ENCODE results near the gene TTC38.
A peak's percentile ranks its signal among the peaks of the same experiment; 100 is the strongest.

TTC38 gene

DNA sequence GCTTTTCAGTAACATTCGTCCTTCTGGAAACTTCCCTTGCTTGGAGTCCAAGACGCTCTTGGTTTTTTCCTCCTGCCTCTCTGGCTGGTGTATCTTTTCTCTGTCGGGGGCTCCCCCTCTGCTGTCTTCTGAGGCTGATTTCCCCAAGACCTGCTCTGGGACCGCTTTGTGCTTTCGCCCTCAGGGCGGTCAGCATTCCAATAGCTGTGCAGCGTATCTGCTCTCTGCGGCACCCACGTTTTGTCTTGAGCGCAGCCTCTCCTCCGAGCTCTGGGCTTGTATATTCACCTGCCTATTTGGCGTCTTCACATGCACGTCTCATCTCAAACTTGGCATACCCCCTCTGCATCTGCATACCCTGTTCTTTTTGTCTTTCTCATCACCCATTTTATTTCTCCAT lies 31.3 kb downstream of the TTC38 start:
- TF ChIP-seq, protein P1, sequence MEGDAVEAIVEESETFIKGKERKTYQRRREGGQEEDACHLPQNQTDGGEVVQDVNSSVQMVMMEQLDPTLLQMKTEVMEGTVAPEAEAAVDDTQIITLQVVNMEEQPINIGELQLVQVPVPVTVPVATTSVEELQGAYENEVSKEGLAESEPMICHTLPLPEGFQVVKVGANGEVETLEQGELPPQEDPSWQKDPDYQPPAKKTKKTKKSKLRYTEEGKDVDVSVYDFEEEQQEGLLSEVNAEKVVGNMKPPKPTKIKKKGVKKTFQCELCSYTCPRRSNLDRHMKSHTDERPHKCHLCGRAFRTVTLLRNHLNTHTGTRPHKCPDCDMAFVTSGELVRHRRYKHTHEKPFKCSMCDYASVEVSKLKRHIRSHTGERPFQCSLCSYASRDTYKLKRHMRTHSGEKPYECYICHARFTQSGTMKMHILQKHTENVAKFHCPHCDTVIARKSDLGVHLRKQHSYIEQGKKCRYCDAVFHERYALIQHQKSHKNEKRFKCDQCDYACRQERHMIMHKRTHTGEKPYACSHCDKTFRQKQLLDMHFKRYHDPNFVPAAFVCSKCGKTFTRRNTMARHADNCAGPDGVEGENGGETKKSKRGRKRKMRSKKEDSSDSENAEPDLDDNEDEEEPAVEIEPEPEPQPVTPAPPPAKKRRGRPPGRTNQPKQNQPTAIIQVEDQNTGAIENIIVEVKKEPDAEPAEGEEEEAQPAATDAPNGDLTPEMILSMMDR (IDR thresholded peaks at IDR 0.05; ENCODE audit: unreplicated experiment in 3 of 3), result no peak
- Mint-ChIP-seq H3K36me3 (ENCODE audit: low read depth) (peaks cover 17% of the 10 kb centered on the region), H3K4me3 (peak overlapping the region; percentile 85 to 95 (median 93))

GRCh38 chr22:46300491-46300890 lies 32.7 kb downstream of the TTC38 start:
- Mint-ChIP-seq H3K27ac (no peak overlapping the region), H3K4me1 (peaks cover 44% of the 10 kb centered on the region), H3K27me3 (ENCODE audit: low read depth) (peaks cover 3% of the 10 kb centered on the region), H3K36me3 (ENCODE audit: low read depth) (peaks cover 17% of the 10 kb centered on the region), H3K4me3 (peak overlapping the region in 1 of 3 experiments; percentile 21), H3K9me3 (no peaks in the 10 kb centered on the region)
- TF ChIP-seq, protein P1 (IDR thresholded peaks at IDR 0.05; ENCODE audit: unreplicated experiment in 3 of 3), result no peak

More for the DNA sequence above, 31.3 kb downstream of the TTC38 start:
- no peak overlapping the region for H3K27ac Mint-ChIP-seq
- peaks cover 44% of the 10 kb centered on the region for H3K4me1 Mint-ChIP-seq
- H3K27me3 Mint-ChIP-seq (ENCODE audit: low read depth), result peaks cover 3% of the 10 kb centered on the region
- no peaks in the 10 kb centered on the region for H3K9me3 Mint-ChIP-seq

GRCh38 chr22:46303347-46303965 lies 35.6 kb downstream of the TTC38 start:
- TF ChIP-seq, protein P1 (IDR thresholded peaks at IDR 0.05; ENCODE audit: unreplicated experiment in 3 of 3), result no peak
- H3K36me3 Mint-ChIP-seq (ENCODE audit: low read depth), result peaks cover 28% of the 10 kb centered on the region
- H3K4me3 Mint-ChIP-seq, result peak overlapping the region in 1 of 3 experiments; percentile 30
- H3K4me1 Mint-ChIP-seq, result peaks cover 27% of the 10 kb centered on the region
- H3K27me3 Mint-ChIP-seq (ENCODE audit: low read depth), result no peaks in the 10 kb centered on the region
- no peaks in the 10 kb centered on the region for H3K9me3 Mint-ChIP-seq
- no peak overlapping the region for H3K27ac Mint-ChIP-seq

- peaks cover 32% of the 10 kb centered on the region for H3K36me3 Mint-ChIP-seq (ENCODE audit: low read depth)
- TF ChIP-seq, protein P1 (IDR thresholded peaks at IDR 0.05; ENCODE audit: unreplicated experiment in 3 of 3), result no peak
- H3K4me3 Mint-ChIP-seq, result no peak overlapping the region
- peaks cover 3% of the 10 kb centered on the region for H3K4me1 Mint-ChIP-seq
- H3K9me3 Mint-ChIP-seq, result no peaks in the 10 kb centered on the region
- H3K27ac Mint-ChIP-seq, result no peak overlapping the region
- H3K27me3 Mint-ChIP-seq (ENCODE audit: low read depth), result no peaks in the 10 kb centered on the region
Observed at GRCh38 chr22:46308283-46308988, 40.6 kb downstream of the TTC38 start.

DNA sequence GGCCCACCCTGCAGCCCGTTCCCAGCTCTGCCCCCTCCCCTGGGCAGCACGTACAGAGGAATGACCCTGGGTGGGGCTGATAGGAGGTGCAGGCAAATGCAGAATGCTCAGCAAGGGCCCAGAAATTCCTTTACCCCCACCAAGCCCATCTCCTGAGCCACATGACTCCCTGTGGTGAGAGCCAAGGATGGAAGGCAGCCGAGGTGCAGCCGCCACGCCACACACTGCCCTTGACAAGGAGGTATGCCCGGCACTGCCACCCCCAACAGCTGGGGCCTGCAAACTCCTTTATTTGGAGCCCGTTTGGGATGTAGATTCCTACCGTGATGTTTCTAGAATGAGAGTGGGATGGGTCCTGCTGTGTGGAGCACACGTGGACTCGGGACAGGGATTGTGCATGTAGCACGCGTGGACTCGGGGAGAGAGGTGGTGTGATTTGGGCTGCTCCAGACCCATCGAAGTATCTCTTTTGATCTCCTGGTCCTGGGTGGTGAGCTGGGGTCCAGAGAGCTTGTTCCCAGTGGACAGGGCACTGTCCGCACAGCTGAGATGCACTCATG lies 41.8 kb downstream of the TTC38 start:
- Mint-ChIP-seq H3K27ac (no peak overlapping the region), H3K36me3 (ENCODE audit: low read depth) (peaks cover 32% of the 10 kb centered on the region), H3K4me1 (no peaks in the 10 kb centered on the region), H3K27me3 (ENCODE audit: low read depth) (no peaks in the 10 kb centered on the region), H3K9me3 (no peaks in the 10 kb centered on the region), H3K4me3 (no peak overlapping the region)
- TF ChIP-seq, protein P1 (IDR thresholded peaks at IDR 0.05; ENCODE audit: unreplicated experiment in 3 of 3), result no peak
